T1000 (cell line): ENCODE measurements around the gene DNAJC18.

ENCODE experiments used
- DNase-seq: peaks from one replicate; lab custom pipeline; 2025; ENCODE audit warnings: mixed read lengths; lab: John Stamatoyannopoulos, UW

DNAJC18 gene

GRCh38 chr5:139403418-139403786 lies 35.9 kb downstream of the DNAJC18 start:
- no peak for DNase-seq

DNA sequence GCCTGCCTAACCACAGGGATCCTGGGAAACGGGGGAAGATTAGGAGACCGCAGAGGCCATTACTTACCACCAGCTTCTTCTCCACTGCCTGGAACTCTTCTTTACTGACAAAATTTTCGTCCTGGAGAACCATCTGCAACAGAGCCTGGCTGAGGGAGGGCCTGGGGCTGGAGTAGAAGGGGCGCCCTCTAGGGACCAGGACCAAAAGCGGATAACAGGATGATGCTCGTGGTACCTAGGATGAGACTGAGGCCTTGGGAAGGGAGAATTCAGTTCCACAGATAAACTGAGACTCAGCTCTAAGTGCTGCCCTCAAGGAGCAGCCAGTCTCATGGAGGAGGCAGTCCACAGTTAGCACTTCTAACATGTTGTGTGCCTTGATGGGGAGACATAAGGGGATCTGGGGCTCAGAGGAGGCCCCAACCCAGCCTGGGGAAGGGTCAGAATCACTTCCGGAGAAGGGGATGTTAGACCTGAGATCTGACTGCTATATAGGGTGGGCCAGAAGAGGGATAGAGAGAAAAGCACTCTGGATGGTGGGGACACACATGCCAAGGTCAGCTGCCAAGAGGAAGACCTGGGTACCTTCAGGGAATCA lies 36.7 kb downstream of the DNAJC18 start:
- no peak for DNase-seq

GRCh38 chr5:139401546-139401945 lies 37.8 kb downstream of the DNAJC18 start:
- DNase-seq = no peak

DNA sequence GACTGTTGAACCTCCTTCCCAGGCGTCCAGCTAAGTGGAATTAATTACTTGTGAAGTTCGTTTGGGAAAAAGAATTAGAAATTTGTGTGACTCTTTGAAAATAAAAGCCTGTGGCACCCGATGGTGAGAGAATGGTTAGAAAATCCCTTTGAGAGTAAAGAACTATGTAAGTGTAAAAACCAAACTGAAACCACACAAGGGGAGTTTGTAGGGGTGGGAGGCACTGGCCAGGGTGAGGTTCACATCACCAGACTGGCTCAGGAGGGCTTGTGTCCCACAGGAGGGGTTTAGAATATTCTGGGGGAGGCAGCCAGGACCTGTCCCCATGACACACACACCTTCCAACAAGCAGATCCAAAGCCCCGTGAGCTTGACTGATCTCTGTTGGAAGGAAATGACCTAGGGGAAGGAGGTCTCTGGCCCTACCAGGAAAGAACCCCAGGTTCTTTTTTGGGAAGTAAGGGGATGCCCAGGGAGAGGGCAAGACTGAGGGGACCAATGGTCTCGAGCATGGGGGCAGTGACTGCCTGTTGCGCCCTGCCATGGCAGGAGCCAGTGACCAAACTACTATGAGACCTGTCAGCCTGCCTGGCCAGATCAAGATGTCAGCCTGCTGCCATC lies 39.7 kb downstream of the DNAJC18 start:
- DNase-seq = no peak

- DNase-seq = no peak
Observed at GRCh38 chr5:139397921-139398320, 41.4 kb downstream of the DNAJC18 start.

DNA sequence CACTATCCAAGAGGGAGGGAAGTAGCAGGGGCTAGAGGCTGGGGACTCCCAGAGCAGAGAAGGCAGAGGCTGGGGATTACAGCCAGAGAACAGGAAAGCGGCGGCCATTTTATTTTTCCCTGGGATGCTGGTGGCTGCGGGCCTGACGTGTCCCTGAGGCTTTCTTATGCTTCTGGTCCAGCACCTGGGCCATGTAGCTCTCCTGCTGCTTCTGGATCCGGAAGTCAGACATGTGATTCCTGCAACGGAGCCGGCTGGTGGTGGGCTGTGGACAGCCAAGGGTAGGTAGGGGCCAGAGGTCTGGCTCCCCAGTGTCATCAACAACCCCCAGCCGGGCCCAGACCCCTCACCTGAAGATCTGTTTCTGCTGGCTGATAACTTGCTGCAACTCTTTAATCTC lies 42.6 kb downstream of the DNAJC18 start:
- no peak for DNase-seq

DNA sequence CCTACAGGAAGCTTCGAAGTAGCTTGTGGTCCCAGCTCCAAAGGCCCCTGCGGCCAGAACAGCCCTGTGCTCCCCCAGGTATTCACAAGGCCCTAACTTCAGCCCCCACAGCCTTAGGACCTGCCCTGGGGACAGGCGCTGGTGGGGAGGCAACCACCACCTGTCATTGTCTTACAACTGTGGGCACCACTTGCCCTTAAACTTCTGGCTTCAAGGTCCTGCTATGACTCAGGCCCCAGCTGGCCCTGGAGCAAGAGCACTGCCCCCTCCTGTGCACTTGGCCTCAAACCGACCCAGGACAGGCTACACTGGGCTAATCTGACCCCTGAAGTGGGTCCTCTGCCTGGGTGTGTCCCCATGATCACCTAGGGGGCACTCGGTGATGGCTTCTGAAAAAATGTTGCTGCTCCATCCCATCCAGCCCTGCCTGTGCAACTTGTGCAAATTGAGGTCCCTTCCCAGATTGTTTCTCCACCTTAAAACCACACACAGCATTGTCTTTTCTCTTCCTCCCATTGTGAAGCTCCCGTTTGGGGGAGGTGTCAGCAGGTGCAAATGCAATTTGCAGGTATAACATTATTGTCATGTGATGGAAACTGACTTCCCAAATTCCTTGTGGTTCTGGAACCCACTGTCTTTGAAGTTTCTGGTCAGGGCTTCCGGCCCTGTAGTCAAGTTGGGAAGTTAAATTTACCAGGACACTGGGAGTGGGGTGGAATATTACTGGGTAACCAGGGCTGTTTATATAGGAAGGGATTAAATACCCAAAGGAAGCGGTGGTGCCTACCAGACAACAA lies 43.3 kb downstream of the DNAJC18 start:
- DNase-seq = no peak

- no peak for DNase-seq
Observed at GRCh38 chr5:139394654-139395566, 44.4 kb downstream of the DNAJC18 start, which contains the start of gene PROB1. PROB1 (minus strand) TSS chr5:139395104; CDS start chr5:139395081, 23 bp downstream.

DNA sequence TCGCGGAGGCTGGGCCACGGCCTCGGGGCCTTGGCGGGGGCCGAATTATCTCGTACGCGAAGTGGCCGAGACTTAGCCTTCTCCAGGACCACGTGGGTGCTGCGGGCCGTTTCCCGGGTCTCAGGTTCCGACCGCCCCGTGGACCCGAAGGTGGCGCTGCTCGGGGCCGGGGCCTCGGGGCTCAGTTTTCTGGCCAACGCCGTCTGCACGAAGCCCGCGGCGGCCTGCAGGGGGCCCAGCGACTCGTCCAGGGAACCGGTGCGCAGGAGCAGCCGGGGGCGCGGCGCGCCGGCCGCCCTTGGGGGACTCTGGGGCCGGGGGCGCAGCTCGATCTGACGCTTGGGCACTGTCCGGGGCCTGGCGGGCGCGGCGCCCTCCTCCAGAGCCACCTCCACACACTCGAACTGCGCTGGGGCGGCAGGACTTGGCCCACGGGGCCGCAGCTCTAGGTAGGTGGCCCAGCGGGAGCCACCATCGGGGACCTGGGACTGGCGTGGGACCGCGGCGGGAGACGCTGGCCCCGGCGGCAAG lies 45.1 kb downstream of the DNAJC18 start:
- DNase-seq = no peak

GRCh38 chr5:139393497-139394122 lies 45.7 kb downstream of the DNAJC18 start:
- DNase-seq = no peak

GRCh38 chr5:139392678-139393496 lies 46.4 kb downstream of the DNAJC18 start:
- DNase-seq = no peak

DNA sequence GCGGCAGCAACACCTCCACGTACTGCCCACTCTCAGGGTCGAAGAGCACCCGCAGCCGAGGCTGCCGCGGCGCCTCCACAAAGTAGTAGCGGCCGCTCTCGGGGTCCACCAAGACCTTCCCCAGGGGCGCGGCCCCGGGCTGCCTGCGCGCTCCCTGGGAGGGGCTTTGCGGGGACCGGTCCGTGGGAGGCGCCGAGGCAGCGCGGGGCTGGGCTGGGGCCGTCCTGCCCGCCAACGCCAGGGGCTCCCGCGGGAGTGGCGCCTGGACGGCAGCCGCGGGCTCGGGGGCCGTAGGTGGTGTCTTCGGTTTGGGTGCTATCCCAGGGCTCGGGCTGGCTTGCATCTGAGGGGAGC lies 47.0 kb downstream of the DNAJC18 start:
- DNase-seq = no peak

GRCh38 chr5:139391570-139392323 lies 47.6 kb downstream of the DNAJC18 start:
- DNase-seq = no peak

DNA sequence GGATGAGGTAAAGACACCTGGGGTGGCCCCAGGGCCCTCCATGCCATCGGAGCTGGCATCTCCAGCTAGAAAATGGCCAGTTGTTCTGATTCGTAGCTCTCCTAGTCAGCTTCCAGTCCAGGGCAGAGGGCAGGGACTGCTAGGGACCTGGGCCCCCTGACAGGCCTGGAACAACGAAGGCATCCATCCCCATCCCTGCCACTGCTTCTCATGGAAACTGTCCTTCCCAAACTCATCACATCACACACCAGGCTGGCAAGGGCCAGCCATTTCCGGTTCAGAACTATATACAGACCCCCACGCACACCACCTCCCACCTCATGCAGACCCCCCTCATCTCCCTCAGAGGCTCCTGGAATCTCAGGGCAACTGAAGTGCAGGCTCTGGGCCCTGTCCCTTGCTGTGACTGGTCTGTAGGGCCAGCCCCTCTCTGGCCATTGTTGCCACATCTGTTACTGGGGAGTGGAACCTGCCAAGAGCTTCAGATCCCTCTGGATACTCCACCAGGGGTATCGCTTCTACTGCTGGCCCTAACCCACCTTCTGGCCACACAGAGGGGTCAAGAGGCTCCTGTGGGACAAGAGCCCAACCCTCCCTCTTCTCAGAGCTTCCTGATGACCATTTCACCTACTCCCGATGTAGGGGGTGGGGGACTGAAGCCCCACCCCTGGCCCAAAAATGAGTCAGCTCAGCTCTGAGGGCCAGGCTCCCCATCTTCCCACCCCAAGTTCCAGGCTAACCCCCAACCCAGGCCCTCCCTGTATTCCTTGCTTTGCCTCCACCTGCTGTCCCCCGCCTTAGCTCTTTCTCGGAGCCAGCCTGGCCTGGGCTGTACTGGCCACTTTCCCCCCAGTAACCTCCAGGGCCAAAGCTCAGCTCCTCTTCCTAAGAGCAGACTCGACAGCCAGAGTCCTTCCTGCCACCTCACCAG lies 48.4 kb downstream of the DNAJC18 start:
- DNase-seq = no peak

GRCh38 chr5:139389701-139390638 lies 49.4 kb downstream of the DNAJC18 start, which contains the start of gene MZB1:
MZB1 (minus strand) TSS chr5:139389913; CDS start chr5:139389856, 57 bp downstream.
- no peak for DNase-seq

DNA sequence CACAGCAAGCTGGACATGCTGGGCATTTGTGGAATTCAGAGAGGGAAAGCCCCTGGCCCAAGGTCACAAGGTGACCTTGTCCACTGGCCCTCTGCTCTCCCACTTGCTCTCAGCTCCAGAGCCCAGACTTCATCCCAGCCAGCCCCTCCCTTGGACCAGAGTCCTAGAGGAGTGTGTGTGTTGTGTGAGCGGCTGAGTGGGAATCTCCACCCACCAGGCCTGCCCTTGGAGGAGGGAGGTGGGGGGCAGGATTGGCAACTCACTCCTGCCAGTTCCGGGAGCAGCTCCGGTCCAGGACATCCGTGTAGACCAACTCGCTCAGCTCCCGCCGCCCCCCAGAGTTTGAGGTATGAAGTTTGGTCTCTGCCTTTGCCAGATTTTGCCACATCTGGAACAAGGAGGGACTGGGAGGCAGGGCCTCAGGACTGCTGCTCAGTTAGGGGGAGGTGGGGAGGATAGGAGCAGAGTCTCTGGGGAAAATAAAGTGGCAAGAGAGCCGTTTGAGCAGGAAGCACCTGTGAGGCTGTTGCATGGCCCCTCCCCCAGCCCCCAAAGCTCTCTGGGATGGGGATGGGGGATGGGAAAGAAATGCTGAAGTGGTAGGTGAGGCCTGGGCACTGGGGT lies 51.0 kb downstream of the DNAJC18 start:
- DNase-seq = no peak

DNA sequence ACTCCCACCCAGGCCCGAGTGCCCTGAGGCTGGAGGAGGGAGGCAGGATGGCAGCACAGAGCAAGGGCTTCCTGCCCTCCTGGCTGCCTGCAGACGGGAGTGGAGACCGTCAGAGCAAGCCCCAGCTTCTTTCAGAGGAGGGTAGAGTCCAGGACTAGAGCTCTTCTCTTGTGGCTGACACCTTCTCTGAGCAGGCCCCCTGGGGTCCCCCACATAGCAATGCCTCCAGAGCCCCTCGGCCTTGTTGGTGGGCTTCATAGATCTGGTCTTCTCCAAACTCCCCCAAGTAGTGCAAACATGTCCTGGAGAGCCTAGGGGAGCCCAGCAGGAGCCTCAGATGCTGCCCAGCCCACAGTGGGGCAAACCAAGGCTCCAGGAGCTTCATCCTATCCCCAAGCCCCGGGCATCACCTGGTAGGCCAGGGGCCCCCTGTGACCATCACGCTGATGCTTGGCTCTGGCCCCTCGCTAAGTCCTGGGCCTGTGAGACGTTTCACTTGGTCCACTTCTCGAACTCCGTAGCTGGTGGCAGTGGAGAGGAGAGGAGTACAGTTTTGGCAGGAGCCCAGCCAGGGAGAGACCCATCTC lies 51.6 kb downstream of the DNAJC18 start:
- no peak for DNase-seq
